Measurements from ENCODE around the gene ZNF480. TPM values are rescaled to one million over a fixed set of nuclear protein-coding genes. Genes with fewer than 3 reads are reported as not detected.
"Not testable (repeated sequence)": the region's sequence is repeated elsewhere in the genome, so short reads cannot be mapped to it uniquely, and the experiment has no call there.

Gene ZNF480
- total and polyA plus RNA-seq, 3 donors from 2014 or later, result 3.3 to 4.6 (median 4.3) TPM

- WGBS, 2 donors, result 89 to 94% methylated on average over 6 of the region's 6 CpGs
- Histone ChIP-seq H3K4me3 (no peak overlapping the region), H3K36me3 (ENCODE audit: low read depth, missing control alignments) (no peaks in the 10 kb centered on the region), H3K4me1 (peaks cover 2% of the 10 kb centered on the region), H3K27me3 (no peaks in the 10 kb centered on the region), H3K27ac (no peak overlapping the region), H3K9me3 (no peaks in the 10 kb centered on the region)
- TF ChIP-seq CTCF (IDR thresholded peaks at IDR 0.05) (no peak), POLR2A (IDR thresholded peaks at IDR 0.05) (no peak)
- no peak for DNase-seq
- intact Hi-C loops (cut with DNase I; ENCODE audit: low total_unique reads), result no loop called here
Measured at GRCh38 chr19:52277471-52277870, 19.5 kb upstream of the ZNF480 start.

GRCh38 chr19:52286256-52286655 is 10.7 kb upstream of the ZNF480 start:
- Histone ChIP-seq H3K4me1 (no peaks in the 10 kb centered on the region), H3K4me3 (no peak overlapping the region), H3K36me3 (ENCODE audit: low read depth, missing control alignments) (no peaks in the 10 kb centered on the region), H3K9me3 (no peaks in the 10 kb centered on the region), H3K27me3 (no peaks in the 10 kb centered on the region), H3K27ac (no peak overlapping the region)
- no peak for TF ChIP-seq POLR2A (IDR thresholded peaks at IDR 0.05)
- TF ChIP-seq CTCF (IDR thresholded peaks at IDR 0.05), result no peak
- 58 to 69% methylated on average over 6 of the region's 6 CpGs for WGBS, 2 donors
- intact Hi-C loops (cut with DNase I; ENCODE audit: low total_unique reads), result no loop called here
- DNase-seq, result no peak

DNA sequence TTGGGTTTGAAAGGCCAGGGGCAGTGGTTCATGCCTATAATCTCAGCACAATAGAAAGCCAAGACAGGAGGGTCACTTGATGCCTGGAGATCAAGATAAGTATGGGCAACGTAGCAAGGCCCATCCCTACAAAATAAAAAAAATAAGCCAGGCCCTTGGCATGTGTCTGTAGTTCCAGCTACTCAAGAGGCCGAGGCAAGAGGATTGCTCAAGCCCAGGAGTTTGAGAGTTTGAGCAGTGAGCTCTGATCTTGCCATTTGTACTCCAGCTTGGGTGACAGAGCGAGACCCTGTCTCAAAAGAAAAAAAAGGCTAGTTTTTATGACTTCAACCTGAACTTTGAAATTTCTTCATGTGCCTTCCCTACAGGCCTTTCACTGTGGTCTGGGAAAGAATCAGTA is 5.2 kb upstream of the ZNF480 start:
- intact Hi-C loops (cut with DNase I; ENCODE audit: low total_unique reads), result no loop called here
- no peak overlapping the region for H3K4me3 ChIP-seq
- no peaks in the 10 kb centered on the region for H3K27me3 ChIP-seq
- DNase-seq, result no peak
- H3K27ac ChIP-seq, result no peak overlapping the region
- H3K9me3 ChIP-seq, result no peaks in the 10 kb centered on the region
- no peak for TF ChIP-seq CTCF (IDR thresholded peaks at IDR 0.05)
- H3K36me3 ChIP-seq (ENCODE audit: low read depth, missing control alignments), result no peaks in the 10 kb centered on the region
- H3K4me1 ChIP-seq, result peaks cover 5% of the 10 kb centered on the region
- WGBS, 2 donors, result 91 to 100% methylated on average over 3 of the region's 3 CpGs

GRCh38 chr19:52292946-52293345 is 4.0 kb upstream of the ZNF480 start:
- H3K9me3 ChIP-seq; H3K36me3 ChIP-seq (ENCODE audit: low read depth, missing control alignments); H3K4me3 ChIP-seq; H3K27ac ChIP-seq; intact Hi-C loops (cut with DNase I; ENCODE audit: low total_unique reads); DNase-seq; H3K27me3 ChIP-seq; H3K4me1 ChIP-seq: not testable (repeated sequence)
- 84 to 94% methylated on average over 6 of the region's 6 CpGs for WGBS, 2 donors

- H3K4me1 ChIP-seq, result peaks cover 10% of the 10 kb centered on the region
- no peaks in the 10 kb centered on the region for H3K9me3 ChIP-seq
- intact Hi-C loops (cut with DNase I; ENCODE audit: low total_unique reads), result no loop called here
- peak overlapping the region; percentile 60 to 84 for H3K4me3 ChIP-seq
- WGBS, 2 donors, result 15 to 19% methylated on average over 8 of the region's 8 CpGs
- H3K27ac ChIP-seq, result peak overlapping the region in 1 of 2 donors; percentile 64
- H3K36me3 ChIP-seq (ENCODE audit: low read depth, missing control alignments), result no peaks in the 10 kb centered on the region
- no peaks in the 10 kb centered on the region for H3K27me3 ChIP-seq
- no peak for TF ChIP-seq POLR2A (IDR thresholded peaks at IDR 0.05)
- no peak for TF ChIP-seq CTCF (IDR thresholded peaks at IDR 0.05)
- DNase-seq, result no peak
Measured at GRCh38 chr19:52296400-52296772, 583 bp upstream of the ZNF480 start.
